ENCODE results near the gene UNC45B. TPM values are rescaled to one million over a fixed set of nuclear protein-coding genes. Genes with fewer than 3 reads are reported as not detected.
A peak's percentile ranks its signal among the peaks of the same experiment; 100 is the strongest.

The UNC45B gene
- total and polyA plus RNA-seq, 2 of the 8 experiments (the other 6 are each of a cell fraction or from before 2014, with no cell fraction given), result 0.06 to 0.15 TPM

GRCh38 chr17:35142467-35142796 lies 5.2 kb upstream of the UNC45B start:
- peaks cover 16 to 26% (median 22%) of the 10 kb centered on the region in 4 experiments for H3K36me3 ChIP-seq (ENCODE audit: control insufficient read depth in 2 of 4, insufficient read depth in 4 of 4, low read length in 3 of 4)
- H3K4me1 ChIP-seq (replicated peaks in 1 of 4; ENCODE audit: control insufficient read depth in 3 of 4, insufficient read depth in 4 of 4, low read length in 3 of 4), result peaks cover 0 to under 1% (median 0%) of the 10 kb centered on the region in 4 experiments; a peak in 1 of 7 replicates
- H3K23ac ChIP-seq (ENCODE audit: insufficient read length), result no peak overlapping the region
- ChIA-PET CTCF (ENCODE audit: partially characterized antibody) (interaction anchor here (0.9 to 3.6 kb wide), 4 partner anchors 12 to 394 kb away, joined by 3 to 11 read pairs (median 4); partner anchors contain the start of gene RAD51D), POLR2A (ENCODE audit: partially characterized antibody) (interaction anchor here (1.1 to 6.8 kb wide), 5 partner anchors 13 to 52 kb away, joined by 3 to 84 read pairs (median 5); partner anchors contain the start of gene RAD51D)
- no peak for DNase-seq (ENCODE audit: low read depth in 1 of 2, low spot score in 2 of 2)
- H3K27ac ChIP-seq (ENCODE audit: low read depth, low read length), result no peak overlapping the region
- H3K4ac ChIP-seq (replicated peaks; ENCODE audit: insufficient read length, low read depth, low read length), result no peak overlapping the region
- H2BK15ac ChIP-seq (ENCODE audit: low read length), result no peak overlapping the region
- no peak for FAIRE-seq
- peak overlapping the region; percentile 19; the same call in 1 of the 2 replicates for H3K18ac ChIP-seq (ENCODE audit: extremely low read depth, low read length)
- H3K4me2 ChIP-seq (ENCODE audit: insufficient read depth in 1 of 2, low read depth in 2 of 2, low read length in 2 of 2), result peak overlapping the region in 1 of 2 experiments; percentile 32; a peak in 2 of 4 replicates
- peak overlapping the region; percentile 62 for H4K91ac ChIP-seq (replicated peaks; ENCODE audit: insufficient read length, low read length)
- H4K5ac ChIP-seq (ENCODE audit: insufficient read length, low read depth, low read length), result no peak overlapping the region
- H3K4me3 ChIP-seq (ENCODE audit: extremely low read depth in 1 of 4, insufficient read depth in 2 of 4, low read depth in 3 of 4, low read length in 4 of 4), result peak overlapping the region in 1 of 4 experiments; percentile 99; a peak in 3 of 8 replicates
- no peak overlapping the region for H3K9ac ChIP-seq (replicated peaks in 1 of 4; ENCODE audit: extremely low read depth in 1 of 4, low read depth in 3 of 4, low read length in 3 of 4)
- peaks cover 0 to 1% of the 10 kb centered on the region in 2 experiments for H4K20me1 ChIP-seq (replicated peaks in 1 of 2; ENCODE audit: control insufficient read depth in 1 of 2, insufficient read depth in 2 of 2, low read length in 2 of 2)
- no peak overlapping the region for H2BK5ac ChIP-seq (ENCODE audit: low read depth, low read length)
- H3K27me3 ChIP-seq (replicated peaks in 1 of 4; ENCODE audit: control insufficient read depth in 3 of 4, extremely low read depth in 1 of 4, insufficient read depth in 3 of 4, low read length in 3 of 4), result no peaks in the 10 kb centered on the region
- H2AK5ac ChIP-seq (ENCODE audit: low read depth, low read length), result no peak overlapping the region
- no peaks in the 10 kb centered on the region for H3K9me3 ChIP-seq (ENCODE audit: insufficient read depth in 2 of 2, low read depth in 1 of 2, low read length in 1 of 2)
- H3K23me2 ChIP-seq (ENCODE audit: low read depth, low read length), result no peaks in the 10 kb centered on the region
- H2BK12ac ChIP-seq (ENCODE audit: low read depth, low read length), result 0 out of 2 replicates have a peak overlapping the region, but pooled peaks have one; percentile 50
- H3K79me1 ChIP-seq (ENCODE audit: low read depth, low read length), result no peaks in the 10 kb centered on the region
- no peak overlapping the region for H3K56ac ChIP-seq (replicated peaks; ENCODE audit: insufficient read length, low read depth, low read length)
- peak overlapping the region; percentile 77; the same call in 1 of the 2 replicates for H2AFZ ChIP-seq (ENCODE audit: low read length)
- H4K8ac ChIP-seq (ENCODE audit: extremely low read depth, insufficient read depth, low read length), result no peak overlapping the region; the same call in 1 of the 2 replicates
- H2BK120ac ChIP-seq (replicated peaks; ENCODE audit: low read depth, low read length), result no peak overlapping the region
- no peak overlapping the region for H3K14ac ChIP-seq (ENCODE audit: insufficient read length)
- peaks cover 0 to 24% of the 10 kb centered on the region in 2 experiments; a peak in 3 of 4 replicates for H3K79me2 ChIP-seq (ENCODE audit: control insufficient read depth in 1 of 2, insufficient read depth in 2 of 2, low read length in 2 of 2)
- WGBS, 2 experiments (ENCODE audit: extremely low coverage in 1 of 2, insufficient coverage in 1 of 2, insufficient read length in 1 of 2, insufficient replicate concordance in 2 of 2, low coverage in 1 of 2, low lambda C conversion rate in 2 of 2, missing lambda C conversion rate in 1 of 2), result 68% methylated on average over 8 of the region's 8 CpGs; no CpG with 5 or more reads in 1 of the 2 experiments
- no peak overlapping the region for H2BK20ac ChIP-seq (ENCODE audit: low read length)
- TF ChIP-seq RXRA (IDR thresholded peaks at IDR 0.05; ENCODE audit: insufficient read depth, low read depth, low read length), result no peak
- TF ChIP-seq SRF (IDR thresholded peaks at IDR 0.05; ENCODE audit: low read depth, low read length), result no peak
- TF ChIP-seq TBP (IDR thresholded peaks at IDR 0.05; ENCODE audit: low read depth, low read length), result no peak
- no peak for TF ChIP-seq ATF2 (IDR thresholded peaks at IDR 0.05; ENCODE audit: low read length)
- TF ChIP-seq MAFK (IDR thresholded peaks at IDR 0.05; ENCODE audit: low read depth, low read length), result no peak
- TF ChIP-seq YY1 (IDR thresholded peaks at IDR 0.05; ENCODE audit: low read depth, low read length), result no peak
- TF ChIP-seq POLR2AphosphoS5 (IDR thresholded peaks at IDR 0.05; ENCODE audit: low read depth, low read length), result no peak
- no peak for TF ChIP-seq CEBPB (IDR thresholded peaks at IDR 0.05; ENCODE audit: low read depth, low read length)
- TF ChIP-seq SUZ12 (IDR thresholded peaks at IDR 0.05; ENCODE audit: low read length), result no peak
- TF ChIP-seq ASH2L (IDR thresholded peaks at IDR 0.05; ENCODE audit: low read length), result no peak
- TF ChIP-seq CHD2 (IDR thresholded peaks at IDR 0.05; ENCODE audit: low read length), result no peak
- TF ChIP-seq POLR2A (IDR thresholded peaks at IDR 0.05; ENCODE audit: control extremely low read depth in 1 of 2, low read depth in 2 of 2, low read length in 2 of 2), result no peak
- TF ChIP-seq NRF1 (IDR thresholded peaks at IDR 0.05; ENCODE audit: low read depth, low read length), result no peak
